ENCODE measurements around the gene NANOS2. TPM values are rescaled to one million over a fixed set of nuclear protein-coding genes. Genes with fewer than 3 reads are reported as not detected.

The NANOS2 gene
- total and polyA plus RNA-seq, 2 of the 13 experiments (the other 11 are each of a cell fraction or from before 2014, with no cell fraction given): not detected

DNA sequence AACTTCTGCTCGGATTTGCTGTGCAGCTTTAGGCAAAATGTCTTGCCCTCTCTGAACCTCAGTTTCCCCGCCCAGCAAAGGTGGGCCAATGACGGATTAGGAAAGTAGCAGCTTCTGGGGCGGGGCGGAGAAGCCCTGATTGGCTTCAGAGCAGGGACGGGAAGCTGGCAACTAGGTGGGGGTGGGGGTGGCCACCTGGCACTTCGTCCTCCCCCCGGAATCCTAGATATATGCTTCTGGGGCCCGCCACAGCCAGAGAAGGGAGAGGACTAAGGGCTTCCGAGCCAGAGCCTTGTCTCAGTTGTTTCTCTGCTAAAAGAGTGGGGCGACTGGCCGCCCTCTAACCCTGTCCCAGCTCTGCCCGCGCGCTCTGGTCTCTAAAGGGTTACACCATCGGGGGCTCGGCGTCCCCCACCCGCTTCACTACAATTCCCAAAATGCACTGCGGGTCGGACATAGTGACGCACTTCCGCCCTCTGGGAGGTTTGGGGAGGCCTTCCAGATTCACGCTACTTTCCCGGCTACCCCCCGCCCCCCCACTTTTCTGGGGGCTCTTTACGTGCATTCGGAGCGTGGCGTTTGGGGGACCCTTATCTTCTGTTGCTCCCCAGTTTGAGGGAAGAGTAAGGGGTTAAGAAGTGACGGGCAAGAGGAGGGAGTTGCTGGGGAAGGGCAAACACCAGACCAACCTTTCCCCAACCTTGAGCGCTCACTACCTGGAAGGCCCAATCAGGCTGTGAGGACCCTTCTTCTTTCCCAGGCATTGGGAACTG is 28.0 kb downstream of the NANOS2 start (continued):
- no peak for TF ChIP-seq ONECUT2 (CRISPR knock-in tag; IDR thresholded peaks at IDR 0.05)
- no peak for TF ChIP-seq AHR (CRISPR knock-in tag; IDR thresholded peaks at IDR 0.05)
- no peak; the same call in 1 of the 2 replicates for TF ChIP-seq SNAI1 (CRISPR knock-in tag; IDR thresholded peaks at IDR 0.05; ENCODE audit: borderline replicate concordance)
- TF ChIP-seq NAIF1 (CRISPR knock-in tag; IDR thresholded peaks at IDR 0.05; ENCODE audit: borderline replicate concordance): no peak; the same call in 1 of the 2 replicates
- TF ChIP-seq TCF7L2 (IDR thresholded peaks at IDR 0.05; ENCODE audit: low read depth, low read length): no peak
- TF ChIP-seq ZNF282 (IDR thresholded peaks at IDR 0.05; ENCODE audit: partially characterized antibody): no peak
- TF ChIP-seq, protein P1, sequence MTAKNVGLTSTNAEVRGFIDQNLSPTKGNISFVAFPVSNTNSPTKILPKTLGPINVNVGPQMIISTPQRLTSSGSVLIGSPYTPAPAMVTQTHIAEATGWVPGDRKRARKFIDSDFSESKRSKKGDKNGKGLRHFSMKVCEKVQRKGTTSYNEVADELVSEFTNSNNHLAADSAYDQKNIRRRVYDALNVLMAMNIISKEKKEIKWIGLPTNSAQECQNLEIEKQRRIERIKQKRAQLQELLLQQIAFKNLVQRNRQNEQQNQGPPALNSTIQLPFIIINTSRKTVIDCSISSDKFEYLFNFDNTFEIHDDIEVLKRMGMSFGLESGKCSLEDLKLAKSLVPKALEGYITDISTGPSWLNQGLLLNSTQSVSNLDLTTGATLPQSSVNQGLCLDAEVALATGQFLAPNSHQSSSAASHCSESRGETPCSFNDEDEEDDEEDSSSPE (CRISPR knock-in tag; IDR thresholded peaks at IDR 0.05): peak; percentile 47; the same call in 1 of the 2 replicates
- no peak for TF ChIP-seq ZNF431 (CRISPR knock-in tag; IDR thresholded peaks at IDR 0.05; ENCODE audit: borderline replicate concordance, low read depth)
- TF ChIP-seq, protein P2, sequence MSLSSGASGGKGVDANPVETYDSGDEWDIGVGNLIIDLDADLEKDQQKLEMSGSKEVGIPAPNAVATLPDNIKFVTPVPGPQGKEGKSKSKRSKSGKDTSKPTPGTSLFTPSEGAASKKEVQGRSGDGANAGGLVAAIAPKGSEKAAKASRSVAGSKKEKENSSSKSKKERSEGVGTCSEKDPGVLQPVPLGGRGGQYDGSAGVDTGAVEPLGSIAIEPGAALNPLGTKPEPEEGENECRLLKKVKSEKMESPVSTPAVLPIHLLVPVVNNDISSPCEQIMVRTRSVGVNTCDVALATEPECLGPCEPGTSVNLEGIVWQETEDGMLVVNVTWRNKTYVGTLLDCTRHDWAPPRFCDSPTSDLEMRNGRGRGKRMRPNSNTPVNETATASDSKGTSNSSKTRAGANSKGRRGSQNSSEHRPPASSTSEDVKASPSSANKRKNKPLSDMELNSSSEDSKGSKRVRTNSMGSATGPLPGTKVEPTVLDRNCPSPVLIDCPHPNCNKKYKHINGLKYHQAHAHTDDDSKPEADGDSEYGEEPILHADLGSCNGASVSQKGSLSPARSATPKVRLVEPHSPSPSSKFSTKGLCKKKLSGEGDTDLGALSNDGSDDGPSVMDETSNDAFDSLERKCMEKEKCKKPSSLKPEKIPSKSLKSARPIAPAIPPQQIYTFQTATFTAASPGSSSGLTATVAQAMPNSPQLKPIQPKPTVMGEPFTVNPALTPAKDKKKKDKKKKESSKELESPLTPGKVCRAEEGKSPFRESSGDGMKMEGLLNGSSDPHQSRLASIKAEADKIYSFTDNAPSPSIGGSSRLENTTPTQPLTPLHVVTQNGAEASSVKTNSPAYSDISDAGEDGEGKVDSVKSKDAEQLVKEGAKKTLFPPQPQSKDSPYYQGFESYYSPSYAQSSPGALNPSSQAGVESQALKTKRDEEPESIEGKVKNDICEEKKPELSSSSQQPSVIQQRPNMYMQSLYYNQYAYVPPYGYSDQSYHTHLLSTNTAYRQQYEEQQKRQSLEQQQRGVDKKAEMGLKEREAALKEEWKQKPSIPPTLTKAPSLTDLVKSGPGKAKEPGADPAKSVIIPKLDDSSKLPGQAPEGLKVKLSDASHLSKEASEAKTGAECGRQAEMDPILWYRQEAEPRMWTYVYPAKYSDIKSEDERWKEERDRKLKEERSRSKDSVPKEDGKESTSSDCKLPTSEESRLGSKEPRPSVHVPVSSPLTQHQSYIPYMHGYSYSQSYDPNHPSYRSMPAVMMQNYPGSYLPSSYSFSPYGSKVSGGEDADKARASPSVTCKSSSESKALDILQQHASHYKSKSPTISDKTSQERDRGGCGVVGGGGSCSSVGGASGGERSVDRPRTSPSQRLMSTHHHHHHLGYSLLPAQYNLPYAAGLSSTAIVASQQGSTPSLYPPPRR (CRISPR knock-in tag; IDR thresholded peaks at IDR 0.05; ENCODE audit: borderline replicate concordance): peak; percentile 26; the same call in 1 of the 2 replicates
- no peak for TF ChIP-seq CHD2 (IDR thresholded peaks at IDR 0.05; ENCODE audit: low read depth, low read length)
- TF ChIP-seq, protein P3, sequence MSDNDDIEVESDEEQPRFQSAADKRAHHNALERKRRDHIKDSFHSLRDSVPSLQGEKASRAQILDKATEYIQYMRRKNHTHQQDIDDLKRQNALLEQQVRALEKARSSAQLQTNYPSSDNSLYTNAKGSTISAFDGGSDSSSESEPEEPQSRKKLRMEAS (IDR thresholded peaks at IDR 0.05): 0 out of 2 replicates have a peak, but pooled peaks have one; percentile 21
- TF ChIP-seq, protein P4, sequence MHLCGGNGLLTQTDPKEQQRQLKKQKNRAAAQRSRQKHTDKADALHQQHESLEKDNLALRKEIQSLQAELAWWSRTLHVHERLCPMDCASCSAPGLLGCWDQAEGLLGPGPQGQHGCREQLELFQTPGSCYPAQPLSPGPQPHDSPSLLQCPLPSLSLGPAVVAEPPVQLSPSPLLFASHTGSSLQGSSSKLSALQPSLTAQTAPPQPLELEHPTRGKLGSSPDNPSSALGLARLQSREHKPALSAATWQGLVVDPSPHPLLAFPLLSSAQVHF (CRISPR knock-in tag; IDR thresholded peaks at IDR 0.05): no peak
- TF ChIP-seq, protein P5, sequence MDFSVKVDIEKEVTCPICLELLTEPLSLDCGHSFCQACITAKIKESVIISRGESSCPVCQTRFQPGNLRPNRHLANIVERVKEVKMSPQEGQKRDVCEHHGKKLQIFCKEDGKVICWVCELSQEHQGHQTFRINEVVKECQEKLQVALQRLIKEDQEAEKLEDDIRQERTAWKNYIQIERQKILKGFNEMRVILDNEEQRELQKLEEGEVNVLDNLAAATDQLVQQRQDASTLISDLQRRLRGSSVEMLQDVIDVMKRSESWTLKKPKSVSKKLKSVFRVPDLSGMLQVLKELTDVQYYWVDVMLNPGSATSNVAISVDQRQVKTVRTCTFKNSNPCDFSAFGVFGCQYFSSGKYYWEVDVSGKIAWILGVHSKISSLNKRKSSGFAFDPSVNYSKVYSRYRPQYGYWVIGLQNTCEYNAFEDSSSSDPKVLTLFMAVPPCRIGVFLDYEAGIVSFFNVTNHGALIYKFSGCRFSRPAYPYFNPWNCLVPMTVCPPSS (IDR thresholded peaks at IDR 0.05): no peak
- TF ChIP-seq ZNF615 (CRISPR knock-in tag; IDR thresholded peaks at IDR 0.05; ENCODE audit: borderline replicate concordance): 0 out of 2 replicates have a peak, but pooled peaks have one; percentile 58
- TF ChIP-seq, protein P6, sequence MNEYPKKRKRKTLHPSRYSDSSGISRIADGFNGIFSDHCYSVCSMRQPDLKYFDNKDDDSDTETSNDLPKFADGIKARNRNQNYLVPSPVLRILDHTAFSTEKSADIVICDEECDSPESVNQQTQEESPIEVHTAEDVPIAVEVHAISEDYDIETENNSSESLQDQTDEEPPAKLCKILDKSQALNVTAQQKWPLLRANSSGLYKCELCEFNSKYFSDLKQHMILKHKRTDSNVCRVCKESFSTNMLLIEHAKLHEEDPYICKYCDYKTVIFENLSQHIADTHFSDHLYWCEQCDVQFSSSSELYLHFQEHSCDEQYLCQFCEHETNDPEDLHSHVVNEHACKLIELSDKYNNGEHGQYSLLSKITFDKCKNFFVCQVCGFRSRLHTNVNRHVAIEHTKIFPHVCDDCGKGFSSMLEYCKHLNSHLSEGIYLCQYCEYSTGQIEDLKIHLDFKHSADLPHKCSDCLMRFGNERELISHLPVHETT (CRISPR knock-in tag; conservative IDR thresholded peaks at IDR 0.05): peak; percentile 68; the same call in 1 of the 2 replicates
- 0 out of 2 replicates have a peak, but pooled peaks have one; percentile 17 for TF ChIP-seq KMT2A (CRISPR knock-in tag; IDR thresholded peaks at IDR 0.05)
- TF ChIP-seq SIX1 (CRISPR knock-in tag; IDR thresholded peaks at IDR 0.05; ENCODE audit: borderline replicate concordance): no peak
- no peak for TF ChIP-seq TBP (CRISPR knock-in tag; IDR thresholded peaks at IDR 0.05)
- TF ChIP-seq ZFP37 (CRISPR knock-in tag; IDR thresholded peaks at IDR 0.05; ENCODE audit: borderline replicate concordance): 0 out of 2 replicates have a peak, but pooled peaks have one; percentile 68

Data from HepG2 (cell line).